Nephron (organoid): ENCODE results near the gene MYH13.

ENCODE experiments used
- H3K27ac Mint-ChIP-seq, 3 experiments: 2 replicates each; pipeline ENCODE4 v1.8.0; 2020; ENCODE audit warnings: mixed read lengths in 3 of 3, mild to moderate bottlenecking in 2 of 3, moderate library complexity in 1 of 3
- H3K27me3 Mint-ChIP-seq: 2 replicates; pipeline ENCODE4 v1.8.0; 2021; ENCODE audit warnings: low read depth, mild to moderate bottlenecking, moderate library complexity, mixed read lengths
- H3K36me3 Mint-ChIP-seq: 2 replicates; pipeline ENCODE4 v1.8.0; 2020; ENCODE audit warnings: low read depth, mixed read lengths
- H3K4me1 Mint-ChIP-seq: 2 replicates; pipeline ENCODE4 v1.8.0; 2020; ENCODE audit warnings: mixed read lengths
- H3K4me3 Mint-ChIP-seq, 3 experiments: 2 replicates each; pipeline ENCODE4 v1.8.0; 2020; ENCODE audit warnings: mild to moderate bottlenecking in 3 of 3, mixed read lengths in 3 of 3, moderate library complexity in 2 of 3
- H3K9me3 Mint-ChIP-seq: 2 replicates; pipeline ENCODE4 v1.8.0; 2020; ENCODE audit warnings: mixed read lengths
- TF ChIP-seq, protein P1 (sequence below), 3 experiments: fragments of 200-600 bp; sonication (generic); IDR thresholded peaks; one replicate each; pipeline ENCODE4 v1.5.0; 2021; ENCODE audit warnings: antibody characterized with exemption in 3 of 3; ENCODE audit not compliant: unreplicated experiment in 3 of 3

The MYH13 gene

DNA sequence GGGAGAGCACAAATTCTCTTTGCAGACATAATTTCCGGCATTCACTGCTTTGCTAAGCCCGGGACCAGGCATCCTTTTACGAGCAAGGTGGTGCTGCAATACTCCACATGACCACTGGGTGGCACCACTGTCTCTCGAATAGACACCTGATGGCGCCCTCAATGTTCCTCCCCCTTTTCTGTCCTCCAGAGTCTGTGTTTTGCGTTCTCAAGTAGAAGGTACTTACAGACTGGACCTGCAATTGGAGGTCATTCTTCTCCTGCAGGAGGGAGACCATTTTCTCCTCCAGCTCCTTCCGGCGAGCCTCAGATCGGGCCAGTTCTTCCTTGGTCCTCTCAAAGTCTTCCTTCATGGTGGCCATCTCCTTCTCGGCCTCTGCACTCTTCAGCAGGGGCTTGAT is 45.2 kb downstream of the MYH13 start:
- Mint-ChIP-seq H3K27ac (no peak overlapping the region), H3K9me3 (no peaks in the 10 kb centered on the region), H3K36me3 (no peaks in the 10 kb centered on the region), H3K4me1 (no peaks in the 10 kb centered on the region), H3K4me3 (no peak overlapping the region), H3K27me3 (peaks cover 8% of the 10 kb centered on the region)
- TF ChIP-seq, protein P1, sequence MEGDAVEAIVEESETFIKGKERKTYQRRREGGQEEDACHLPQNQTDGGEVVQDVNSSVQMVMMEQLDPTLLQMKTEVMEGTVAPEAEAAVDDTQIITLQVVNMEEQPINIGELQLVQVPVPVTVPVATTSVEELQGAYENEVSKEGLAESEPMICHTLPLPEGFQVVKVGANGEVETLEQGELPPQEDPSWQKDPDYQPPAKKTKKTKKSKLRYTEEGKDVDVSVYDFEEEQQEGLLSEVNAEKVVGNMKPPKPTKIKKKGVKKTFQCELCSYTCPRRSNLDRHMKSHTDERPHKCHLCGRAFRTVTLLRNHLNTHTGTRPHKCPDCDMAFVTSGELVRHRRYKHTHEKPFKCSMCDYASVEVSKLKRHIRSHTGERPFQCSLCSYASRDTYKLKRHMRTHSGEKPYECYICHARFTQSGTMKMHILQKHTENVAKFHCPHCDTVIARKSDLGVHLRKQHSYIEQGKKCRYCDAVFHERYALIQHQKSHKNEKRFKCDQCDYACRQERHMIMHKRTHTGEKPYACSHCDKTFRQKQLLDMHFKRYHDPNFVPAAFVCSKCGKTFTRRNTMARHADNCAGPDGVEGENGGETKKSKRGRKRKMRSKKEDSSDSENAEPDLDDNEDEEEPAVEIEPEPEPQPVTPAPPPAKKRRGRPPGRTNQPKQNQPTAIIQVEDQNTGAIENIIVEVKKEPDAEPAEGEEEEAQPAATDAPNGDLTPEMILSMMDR (IDR thresholded peaks at IDR 0.05; ENCODE audit: unreplicated experiment in 3 of 3) = peak; percentile 90 to 95 (median 95)

GRCh38 chr17:10325031-10325695 is 47.6 kb downstream of the MYH13 start:
- Mint-ChIP-seq H3K4me1 (no peaks in the 10 kb centered on the region), H3K27ac (no peak overlapping the region), H3K36me3 (no peaks in the 10 kb centered on the region), H3K27me3 (peaks cover 7% of the 10 kb centered on the region), H3K9me3 (no peaks in the 10 kb centered on the region), H3K4me3 (no peak overlapping the region)
- TF ChIP-seq, protein P1 (IDR thresholded peaks at IDR 0.05; ENCODE audit: unreplicated experiment in 3 of 3) = no peak

DNA sequence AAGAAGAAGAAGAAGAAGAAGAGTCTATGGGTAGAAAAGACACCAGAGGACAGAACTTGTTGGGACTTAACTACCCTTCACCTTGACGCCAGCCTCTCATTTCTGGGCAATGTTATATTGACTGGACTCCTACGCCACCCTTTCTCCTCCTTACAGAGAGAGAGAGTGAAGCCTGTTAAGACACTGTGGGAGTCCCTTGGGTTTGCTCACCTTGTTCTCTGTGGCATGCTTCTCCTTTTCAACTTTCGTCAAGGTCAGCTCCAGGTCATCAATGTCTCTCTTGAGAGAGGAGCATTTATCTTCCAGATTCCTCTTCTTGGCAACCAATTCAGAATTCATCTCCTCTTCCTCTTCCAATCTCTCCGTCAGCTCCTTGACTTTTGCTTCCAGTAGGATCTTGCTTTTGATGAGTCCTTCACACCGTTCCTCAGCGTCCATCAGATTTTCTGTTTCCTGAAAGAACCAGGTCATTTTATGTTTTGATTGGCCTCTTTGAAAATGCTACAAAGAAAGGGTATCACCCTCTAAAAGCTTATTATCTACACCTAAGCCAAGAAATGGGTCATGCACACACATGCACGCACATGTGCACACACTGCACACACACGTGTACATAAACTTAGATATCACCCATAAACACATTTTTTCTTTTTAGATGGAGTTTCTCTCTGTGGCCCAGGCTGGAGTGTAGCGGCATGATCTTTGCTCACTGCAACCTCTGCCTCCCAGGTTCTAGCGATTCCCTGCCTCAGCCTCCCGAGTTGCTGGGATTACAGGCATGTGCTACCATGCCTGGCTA is 48.8 kb downstream of the MYH13 start:
- H3K4me3 Mint-ChIP-seq = no peak overlapping the region
- H3K36me3 Mint-ChIP-seq = no peaks in the 10 kb centered on the region
- H3K27me3 Mint-ChIP-seq = peaks cover 3% of the 10 kb centered on the region
- peaks cover 1% of the 10 kb centered on the region for H3K4me1 Mint-ChIP-seq
- TF ChIP-seq, protein P1 (IDR thresholded peaks at IDR 0.05; ENCODE audit: unreplicated experiment in 3 of 3) = no peak
- H3K9me3 Mint-ChIP-seq = no peaks in the 10 kb centered on the region
- no peak overlapping the region for H3K27ac Mint-ChIP-seq

DNA sequence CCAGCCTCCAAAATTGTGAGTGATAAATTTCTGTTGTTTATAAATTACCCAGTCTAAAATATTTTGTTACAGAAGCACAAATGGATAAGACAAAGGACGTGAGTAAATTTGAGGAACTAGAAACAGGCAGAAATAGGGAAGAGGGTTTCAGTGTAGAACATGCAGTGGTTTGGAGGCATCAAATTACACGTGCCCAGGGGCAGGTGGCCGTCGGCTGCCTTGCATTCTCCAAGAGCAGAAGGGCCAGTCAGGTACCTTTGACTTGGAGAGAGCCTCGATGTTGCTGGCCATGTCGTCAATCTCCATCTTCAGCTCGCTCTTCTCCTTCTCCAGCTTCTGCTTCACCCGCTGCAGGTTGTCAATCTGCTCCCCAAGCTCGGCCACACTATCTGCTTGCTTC is 54.3 kb downstream of the MYH13 start:
- H3K4me3 Mint-ChIP-seq = no peak overlapping the region
- no peaks in the 10 kb centered on the region for H3K9me3 Mint-ChIP-seq
- TF ChIP-seq, protein P1 (IDR thresholded peaks at IDR 0.05; ENCODE audit: unreplicated experiment in 3 of 3) = no peak
- H3K4me1 Mint-ChIP-seq = peaks cover 24% of the 10 kb centered on the region
- peaks cover 6% of the 10 kb centered on the region for H3K27me3 Mint-ChIP-seq
- H3K36me3 Mint-ChIP-seq = no peaks in the 10 kb centered on the region
- H3K27ac Mint-ChIP-seq = peak overlapping the region in 1 of 3 experiments; percentile 43

DNA sequence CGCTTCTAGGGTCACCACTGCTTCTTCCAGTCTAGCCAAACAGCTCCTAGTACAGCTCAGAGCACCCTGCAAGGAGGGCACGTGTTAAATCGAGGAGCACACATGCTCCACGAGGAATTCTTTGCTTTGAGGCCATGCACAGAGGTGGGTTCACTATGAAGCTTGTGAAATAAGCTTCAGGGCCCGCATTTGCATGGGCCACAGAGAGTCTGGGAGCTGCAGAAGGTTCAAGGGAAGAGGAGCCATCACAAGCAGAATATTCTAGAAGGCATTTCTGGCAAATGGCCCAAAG is 55.3 kb downstream of the MYH13 start:
- Mint-ChIP-seq H3K36me3 (no peaks in the 10 kb centered on the region), H3K9me3 (no peaks in the 10 kb centered on the region), H3K4me3 (no peak overlapping the region), H3K27ac (peak overlapping the region; percentile 31 to 48 (median 36)), H3K4me1 (peaks cover 24% of the 10 kb centered on the region), H3K27me3 (peaks cover 6% of the 10 kb centered on the region)
- TF ChIP-seq, protein P1 (IDR thresholded peaks at IDR 0.05; ENCODE audit: unreplicated experiment in 3 of 3) = peak in 1 of 3 experiments; percentile 6
